ENCODE data around the gene ARFIP1. TPM values are rescaled to one million over a fixed set of nuclear protein-coding genes. Genes with fewer than 3 reads are reported as not detected.
A peak's percentile ranks its signal among the peaks of the same experiment; 100 is the strongest.
"Not testable (repeated sequence)": the region's sequence is repeated elsewhere in the genome, so short reads cannot be mapped to it uniquely, and the experiment has no call there.

ARFIP1 gene
- total RNA-seq, 1 donor from 2014 or later = 37.6 TPM

DNA sequence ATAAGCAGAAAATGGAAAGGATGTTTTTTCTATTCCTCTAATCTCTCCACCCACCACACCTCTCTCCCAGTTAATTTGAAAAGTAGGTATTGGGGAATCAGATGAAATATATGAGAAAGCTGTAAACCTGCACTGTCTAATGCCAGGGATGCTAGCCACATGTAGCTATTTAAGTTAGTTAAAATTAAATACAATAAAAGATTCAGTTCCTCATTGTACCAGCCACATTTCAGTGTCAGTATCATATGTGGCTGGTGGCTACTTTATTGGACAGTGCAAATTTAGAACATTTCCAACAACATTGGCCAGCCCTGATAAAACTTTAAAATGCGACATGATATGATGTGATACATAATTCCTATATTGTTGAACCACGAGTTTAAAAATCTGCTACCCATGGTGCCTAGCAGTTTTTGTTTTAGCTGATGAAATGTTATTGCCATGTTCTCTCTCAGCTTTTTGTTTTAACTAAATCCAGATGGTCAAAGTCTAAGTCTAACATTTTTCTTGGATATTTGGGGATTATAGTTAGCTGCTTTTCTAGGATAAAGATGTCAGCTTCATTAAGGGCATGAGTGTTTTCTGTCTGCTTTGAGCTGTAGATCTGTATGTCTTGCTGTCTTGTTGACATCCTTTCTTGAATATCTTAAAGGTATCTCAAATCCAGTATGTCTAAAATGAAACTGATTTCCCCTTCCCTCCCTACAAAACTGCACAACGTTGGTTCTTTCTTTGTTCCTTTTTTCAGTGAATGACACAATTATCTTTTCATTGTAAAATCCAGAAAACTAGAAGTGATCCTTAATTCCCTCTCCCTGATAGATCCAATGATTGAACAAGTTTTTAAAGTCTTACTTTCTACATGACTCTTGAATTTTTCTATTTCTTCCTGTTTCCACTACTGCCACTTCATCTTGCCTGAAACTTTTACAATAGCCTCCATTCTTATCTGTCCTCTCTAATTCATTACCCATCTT lies 6.2 kb downstream of the ARFIP1 start:
- DNase-seq (ENCODE audit: low read depth, low spot score) = no peak

DNA sequence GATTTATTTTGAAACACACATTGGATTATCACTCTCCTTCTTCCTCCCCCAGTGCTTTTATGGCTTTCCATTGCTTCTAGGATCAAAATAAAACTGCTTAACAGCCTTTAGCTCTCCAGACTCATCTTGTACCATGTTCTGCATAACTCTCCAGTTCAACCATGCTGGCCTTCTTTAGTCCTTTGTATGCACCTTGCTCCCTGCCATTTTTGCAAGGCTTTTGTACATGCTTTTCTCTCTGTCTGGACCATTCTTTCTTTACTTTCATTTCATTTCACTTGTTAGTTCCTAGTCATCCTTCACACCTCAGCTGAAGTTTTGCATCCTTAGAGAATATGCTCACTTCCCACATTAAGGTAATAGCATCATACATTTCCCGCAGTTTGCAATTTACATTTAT lies 6.9 kb downstream of the ARFIP1 start:
- DNase-seq (ENCODE audit: low read depth, low spot score) = no peak

DNA sequence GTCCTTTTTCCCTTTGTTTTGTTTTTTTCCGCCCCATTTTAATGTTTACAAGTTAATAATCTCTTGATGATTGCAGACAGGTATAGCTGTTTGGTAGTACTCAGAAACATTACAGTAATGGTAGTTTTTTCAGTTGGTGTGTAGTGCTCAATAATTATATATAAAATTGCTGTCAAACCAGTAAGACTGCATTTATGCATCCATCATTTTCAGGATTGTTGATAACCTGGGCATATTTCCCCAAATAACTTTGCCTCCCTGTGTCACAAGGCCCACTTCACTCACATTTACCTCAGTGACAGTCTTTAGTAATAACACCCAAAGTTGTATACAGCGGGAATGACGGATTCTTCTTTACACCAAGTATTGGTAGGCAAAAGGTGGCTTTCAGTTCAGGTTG lies 16.1 kb downstream of the ARFIP1 start:
- DNase-seq (ENCODE audit: low read depth, low spot score) = no peak

DNA sequence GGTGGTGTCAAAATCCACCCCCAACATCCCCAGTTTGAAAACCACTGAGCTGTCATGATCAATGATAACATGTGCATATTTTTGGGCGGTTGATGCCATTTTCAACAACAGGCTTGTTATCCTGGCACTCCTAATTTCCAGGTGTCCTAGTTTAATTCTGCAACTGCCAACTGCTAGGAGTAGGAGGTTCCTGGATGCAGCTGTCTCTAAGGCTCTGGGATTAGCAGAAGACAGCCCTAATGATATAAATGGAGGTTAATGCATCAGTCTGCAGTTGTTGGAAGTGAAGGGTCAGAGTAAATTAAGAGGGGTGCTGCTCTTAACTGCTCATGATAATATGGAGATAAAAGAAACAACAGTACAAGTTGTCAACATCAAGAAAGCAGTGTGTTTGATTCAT lies 23.8 kb downstream of the ARFIP1 start:
- no peak for DNase-seq (ENCODE audit: low read depth, low spot score)

DNA sequence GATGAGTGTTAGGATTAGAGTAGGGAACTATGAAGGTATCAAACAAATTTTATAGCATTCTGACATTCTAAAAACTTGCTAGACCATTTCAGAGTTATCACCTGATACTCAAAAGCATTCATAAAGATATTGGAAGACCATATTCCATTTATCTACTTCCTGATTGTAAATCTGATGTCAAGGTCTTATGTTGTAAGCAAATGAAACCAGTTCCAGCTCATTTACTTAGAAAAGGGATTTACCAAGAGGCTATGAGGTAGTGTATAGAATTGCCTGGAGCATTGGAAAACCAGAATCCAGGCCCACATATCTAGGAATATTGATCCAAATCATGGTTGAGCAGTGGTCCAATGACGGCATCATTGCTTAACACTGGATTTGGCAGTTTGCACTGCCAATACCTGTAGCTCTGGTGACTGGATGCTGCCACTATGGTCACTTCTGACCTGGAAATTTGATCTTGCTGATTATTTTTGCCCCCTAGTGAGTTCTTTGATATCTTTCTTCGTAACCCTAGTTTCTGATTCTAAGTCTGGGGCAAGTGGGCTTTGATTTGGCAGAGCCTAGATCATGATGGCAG lies 25.4 kb downstream of the ARFIP1 start:
- DNase-seq (ENCODE audit: low read depth, low spot score) = no peak

DNA sequence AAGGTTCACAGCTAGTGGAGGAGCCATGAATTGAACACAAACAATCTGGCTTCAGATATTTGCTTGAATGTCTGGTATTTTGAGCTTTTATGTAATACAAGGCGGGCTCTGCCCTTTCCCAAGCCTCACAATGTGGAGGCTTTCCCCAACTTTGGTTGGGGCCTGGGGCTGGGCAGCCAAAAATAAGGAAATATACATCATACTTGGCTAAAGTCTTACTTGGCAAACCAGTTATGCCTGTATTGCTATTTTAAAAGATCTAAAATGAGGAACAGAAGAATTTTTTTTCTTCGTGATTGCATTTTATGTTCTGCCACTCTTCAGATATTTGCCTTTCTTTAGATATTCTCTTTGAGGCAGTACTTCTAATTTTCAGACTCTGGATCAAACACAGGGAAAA lies 26.1 kb downstream of the ARFIP1 start:
- no peak for DNase-seq (ENCODE audit: low read depth, low spot score)

DNA sequence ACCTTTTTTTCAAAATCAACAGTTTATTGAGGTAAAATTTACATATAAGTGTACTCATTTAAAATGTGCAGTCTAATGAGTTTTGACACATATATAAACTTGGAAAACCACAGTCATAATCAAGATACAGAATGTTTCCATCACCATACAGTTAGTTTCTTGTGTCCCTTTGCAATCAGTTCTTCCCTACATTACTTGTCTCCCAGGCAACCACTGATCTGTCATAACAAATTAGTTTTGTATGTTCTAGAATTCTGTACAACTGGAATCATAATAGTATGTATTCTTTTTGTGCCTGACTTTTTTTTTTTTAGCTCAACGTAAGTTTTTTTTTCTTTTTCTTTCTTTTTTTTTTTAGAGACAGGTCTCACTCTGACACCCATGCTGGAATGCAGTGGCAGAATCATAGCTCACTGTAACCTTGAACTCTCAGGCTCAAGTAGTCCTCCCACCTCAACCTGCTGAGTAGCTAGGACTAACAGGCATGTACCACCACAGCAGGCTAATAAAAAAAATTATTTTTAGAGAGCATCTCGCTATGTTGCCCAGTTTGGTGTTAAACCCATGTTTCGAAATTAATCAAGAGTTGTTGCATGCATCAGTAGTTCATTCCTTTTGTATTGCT lies 26.9 kb downstream of the ARFIP1 start:
- DNase-seq (ENCODE audit: low read depth, low spot score) = no peak

DNA sequence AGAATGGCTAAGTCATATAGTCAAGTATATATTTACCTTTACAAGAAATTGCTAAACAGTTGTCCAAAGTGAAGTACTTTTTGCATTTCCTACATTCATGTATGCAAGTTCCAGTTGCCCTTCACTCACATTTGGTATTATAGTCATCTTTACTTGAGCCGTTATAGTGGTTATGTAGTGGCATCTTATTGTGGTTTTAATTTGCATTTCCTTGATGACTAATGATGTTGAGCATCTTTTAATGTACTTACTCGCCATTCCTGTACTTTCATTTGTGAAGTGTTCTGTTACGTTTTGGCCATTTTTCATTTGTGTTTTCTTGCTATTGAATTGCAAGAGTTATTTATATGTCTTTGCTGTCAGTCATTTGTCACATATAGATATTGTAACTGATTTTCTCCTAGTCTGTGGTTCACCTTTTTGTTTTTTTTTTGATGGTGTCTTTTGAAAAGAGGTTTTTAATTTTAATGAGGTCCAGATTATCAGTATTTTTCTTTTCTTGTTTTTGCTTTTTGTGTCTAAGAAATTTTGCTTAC lies 27.6 kb downstream of the ARFIP1 start:
- no peak for DNase-seq (ENCODE audit: low read depth, low spot score)

DNA sequence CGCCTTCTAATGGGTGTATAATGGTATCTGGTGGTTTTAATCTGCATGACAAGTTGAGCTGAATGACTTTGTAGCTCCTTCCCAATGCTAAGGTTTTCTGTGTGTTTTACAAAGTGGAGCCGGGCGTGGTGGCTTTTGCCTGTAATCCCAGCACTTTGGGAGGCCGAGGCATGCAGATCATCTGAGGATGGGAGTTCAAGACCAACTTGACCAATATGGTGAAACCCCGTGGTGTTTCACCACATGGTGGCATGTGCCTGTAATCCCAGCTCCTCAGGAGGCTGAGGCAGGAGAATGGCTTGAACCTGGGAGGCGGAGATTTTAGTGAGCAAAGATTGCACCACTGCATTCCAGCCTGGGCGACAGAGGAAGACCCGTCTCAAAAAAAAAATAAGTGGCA lies 28.9 kb downstream of the ARFIP1 start:
- no peak for DNase-seq (ENCODE audit: low read depth, low spot score)

DNA sequence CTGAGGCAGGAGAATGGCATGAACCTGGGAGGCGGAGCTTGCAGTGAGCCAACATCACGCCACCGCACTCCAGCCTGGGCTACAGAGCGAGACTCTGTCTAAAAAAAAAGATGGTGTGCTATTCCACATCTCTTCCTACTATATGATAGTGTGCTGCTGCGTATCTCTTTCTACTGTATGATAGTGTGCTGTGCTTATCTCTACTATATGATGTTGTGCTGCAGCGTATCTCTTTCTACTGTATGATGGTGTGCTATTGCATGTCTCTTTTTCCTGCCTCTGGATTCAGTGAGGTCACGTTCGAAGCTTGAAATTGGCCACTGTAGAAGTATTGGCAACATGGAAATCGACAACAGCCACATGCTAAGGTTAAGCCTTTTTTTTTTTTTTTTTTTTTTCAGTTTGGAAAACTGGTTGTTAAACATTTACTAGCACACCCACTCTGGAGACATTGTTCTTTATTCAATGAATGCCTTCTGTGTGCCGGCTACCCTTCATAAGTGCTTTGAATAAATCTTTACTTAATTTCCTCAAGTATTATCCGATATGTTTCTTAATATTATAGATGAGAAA lies 31.0 kb downstream of the ARFIP1 start:
- DNase-seq (ENCODE audit: low read depth, low spot score) = no peak

DNA sequence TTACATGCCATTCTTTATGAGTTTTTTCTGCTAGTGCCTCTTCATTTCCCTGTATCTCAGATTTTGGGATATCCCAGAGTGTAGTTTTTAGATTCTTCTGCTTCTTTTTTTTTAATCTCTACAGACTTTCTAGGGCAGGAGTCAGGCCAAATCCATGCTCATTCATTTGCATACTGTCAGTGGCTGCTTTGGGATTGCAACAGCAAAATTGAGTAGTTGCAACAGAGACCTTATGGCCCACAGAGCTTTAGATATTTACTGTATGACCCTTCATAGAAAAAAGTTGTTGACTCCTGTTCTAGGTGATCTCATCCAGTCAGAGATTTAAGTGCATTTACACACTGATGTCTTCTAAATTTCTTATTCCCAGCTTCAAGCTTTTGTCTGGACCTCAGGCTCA lies 35.3 kb downstream of the ARFIP1 start:
- no peak for DNase-seq (ENCODE audit: low read depth, low spot score)

DNA sequence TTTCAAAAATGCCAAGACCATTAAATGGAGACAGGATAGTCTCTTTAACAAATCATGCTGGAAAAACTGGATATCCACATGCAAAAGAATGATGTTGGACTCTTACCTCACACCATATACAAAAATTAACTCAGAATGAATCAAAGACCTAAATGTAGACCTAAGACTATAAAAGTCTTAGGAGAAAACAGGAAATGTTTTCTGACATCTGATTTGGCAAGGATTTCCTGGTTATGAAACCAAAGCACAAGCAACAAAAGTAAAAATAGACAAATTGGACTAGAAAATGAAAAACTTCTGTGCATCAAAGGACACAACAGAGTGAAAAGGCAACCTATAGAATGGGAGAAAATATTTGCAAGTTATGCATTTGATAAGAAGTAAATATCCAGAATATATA lies 37.6 kb downstream of the ARFIP1 start:
- DNase-seq (ENCODE audit: low read depth, low spot score) = peak; percentile 7

DNA sequence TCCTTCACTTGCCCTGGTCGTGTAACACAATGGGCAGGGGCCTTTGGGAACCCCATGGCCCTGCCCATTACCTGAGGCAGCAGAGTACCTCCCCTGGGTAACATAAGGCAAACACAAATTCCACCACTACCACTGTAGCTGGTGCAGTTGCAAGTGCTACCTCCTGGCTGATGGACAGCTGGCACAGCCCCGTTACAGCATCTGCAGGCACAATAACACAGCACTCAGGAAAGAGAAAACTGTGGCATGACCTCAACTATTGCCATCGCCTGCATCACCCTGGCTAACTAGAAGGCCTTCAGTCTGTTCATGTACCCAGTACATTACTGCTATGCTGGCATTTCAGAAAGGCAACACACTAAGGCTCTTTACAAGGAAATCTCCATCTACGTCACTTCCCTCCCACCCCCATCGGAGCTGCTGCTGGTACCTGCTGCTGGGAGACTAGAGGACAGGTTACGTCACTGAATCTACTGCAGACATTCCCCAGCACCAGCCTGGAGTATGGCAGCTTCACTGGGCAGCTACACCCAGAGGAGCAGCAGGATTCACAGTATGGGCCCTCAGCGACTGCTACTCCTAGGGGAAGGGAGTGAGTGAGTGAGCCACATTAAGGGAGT lies 39.4 kb downstream of the ARFIP1 start:
- DNase-seq (ENCODE audit: low read depth, low spot score) = no peak

DNA sequence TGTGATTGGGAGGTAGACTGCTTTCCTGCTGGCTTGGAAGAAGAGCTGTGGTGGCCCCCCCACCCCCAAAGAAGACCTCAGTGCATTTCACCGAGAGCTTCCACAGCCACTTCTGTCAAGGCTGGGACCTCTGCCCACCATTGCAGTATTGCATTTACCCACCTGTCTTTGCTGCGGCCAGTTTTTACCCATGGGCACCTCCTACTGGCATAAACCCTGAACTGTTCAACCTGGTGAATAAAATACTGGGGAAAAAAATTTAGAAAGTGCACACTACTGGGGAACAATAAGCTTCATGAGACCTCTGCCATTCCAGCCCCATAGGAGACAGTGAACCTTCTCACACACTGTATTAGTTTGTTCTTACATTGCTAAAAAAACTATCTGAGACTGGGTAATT lies 40.3 kb downstream of the ARFIP1 start:
- DNase-seq (ENCODE audit: low read depth, low spot score) = no peak

DNA sequence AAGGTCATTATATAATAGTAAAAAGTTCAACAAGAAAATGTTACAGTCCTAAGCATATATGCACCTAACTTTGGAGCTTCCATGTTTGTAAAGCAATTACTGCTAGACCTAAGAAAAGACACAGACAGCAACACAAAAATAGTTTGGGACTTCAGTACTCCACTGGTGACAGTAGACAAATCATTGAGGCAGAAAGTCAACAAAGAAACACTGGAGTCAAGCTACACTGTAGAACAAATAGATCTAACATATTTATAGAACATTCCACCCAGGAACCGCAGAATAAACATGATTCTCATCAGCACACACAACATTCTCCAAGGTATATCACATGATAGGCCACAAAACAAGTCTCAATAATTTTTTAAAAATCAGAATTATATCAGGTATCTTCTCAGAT lies 42.6 kb downstream of the ARFIP1 start:
- DNase-seq (ENCODE audit: low read depth, low spot score) = no peak

DNA sequence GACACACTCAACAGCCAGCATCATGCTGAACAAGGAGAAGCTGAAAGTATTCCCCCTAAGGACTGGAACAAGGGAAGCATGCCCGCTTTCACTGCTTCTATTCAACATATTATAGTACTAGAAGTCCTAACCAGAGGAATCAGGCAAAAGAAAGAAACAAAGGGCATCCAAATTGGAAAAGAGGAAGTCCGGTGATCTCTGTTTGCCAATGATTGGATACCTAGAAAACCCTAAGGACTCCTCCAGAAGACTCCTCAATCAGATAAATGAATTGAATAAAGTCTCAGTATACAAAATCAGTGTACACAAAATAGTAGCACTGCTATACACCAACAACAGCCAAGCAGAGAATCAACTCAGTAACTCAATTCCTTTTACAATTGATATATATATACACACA lies 44.8 kb downstream of the ARFIP1 start:
- no peak for DNase-seq (ENCODE audit: low read depth, low spot score)

DNA sequence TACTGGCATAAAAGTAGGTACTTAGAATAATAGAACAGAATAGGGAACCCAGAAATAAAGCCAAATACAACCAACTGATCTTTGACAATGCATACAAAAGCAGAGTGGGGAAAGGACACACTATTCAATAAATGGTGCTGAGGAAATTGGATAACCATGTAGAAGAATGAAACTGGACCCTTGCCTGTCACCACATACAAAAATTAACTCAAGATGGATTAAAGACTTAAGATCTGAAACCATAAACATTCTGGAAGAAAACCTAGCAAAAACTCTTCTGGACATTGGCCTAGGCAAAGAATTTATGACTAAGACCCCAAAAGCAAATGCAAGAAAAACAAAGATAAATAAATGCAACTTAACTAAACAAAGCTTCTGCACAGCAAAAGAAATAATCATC lies 45.6 kb downstream of the ARFIP1 start:
- no peak for DNase-seq (ENCODE audit: low read depth, low spot score)

DNA sequence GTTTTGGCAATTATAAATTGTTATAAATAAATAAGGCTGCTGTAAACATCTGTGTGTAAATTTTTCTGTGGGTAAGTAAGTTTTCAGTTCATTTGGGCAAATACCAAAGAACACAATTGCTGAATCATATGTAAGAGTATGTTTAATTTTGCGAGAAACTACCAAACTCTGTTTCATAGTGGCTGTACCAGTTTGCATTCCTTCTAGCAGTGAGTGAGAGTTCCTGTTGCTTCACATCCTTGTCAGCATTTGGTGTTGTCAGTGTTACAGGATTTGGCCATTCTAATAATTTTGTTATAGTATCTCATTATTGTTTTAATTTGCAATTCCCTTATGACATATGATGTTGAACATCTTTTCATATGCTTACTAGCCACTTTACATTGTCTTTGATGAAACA lies 48.4 kb downstream of the ARFIP1 start:
- no peak for DNase-seq (ENCODE audit: low read depth, low spot score)

DNA sequence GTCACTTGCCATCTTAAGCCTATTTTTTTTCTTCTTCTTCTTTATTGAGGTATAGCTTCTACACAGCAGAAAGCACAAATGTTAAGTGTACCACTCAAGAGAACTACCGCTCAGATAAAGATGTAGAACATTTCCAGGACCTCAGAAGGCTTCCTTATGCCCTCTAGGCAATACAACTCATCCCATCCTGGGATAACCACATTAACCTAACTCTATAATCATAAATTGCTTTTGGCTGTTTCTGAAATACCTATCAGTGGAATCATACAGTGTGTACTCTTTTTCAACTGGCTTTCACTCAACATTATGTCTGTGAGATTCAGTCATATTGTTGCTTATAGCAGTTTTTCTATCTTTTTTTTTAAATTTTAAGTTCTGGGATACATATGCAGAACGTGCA lies 51.7 kb downstream of the ARFIP1 start:
- DNase-seq (ENCODE audit: low read depth, low spot score) = no peak

DNA sequence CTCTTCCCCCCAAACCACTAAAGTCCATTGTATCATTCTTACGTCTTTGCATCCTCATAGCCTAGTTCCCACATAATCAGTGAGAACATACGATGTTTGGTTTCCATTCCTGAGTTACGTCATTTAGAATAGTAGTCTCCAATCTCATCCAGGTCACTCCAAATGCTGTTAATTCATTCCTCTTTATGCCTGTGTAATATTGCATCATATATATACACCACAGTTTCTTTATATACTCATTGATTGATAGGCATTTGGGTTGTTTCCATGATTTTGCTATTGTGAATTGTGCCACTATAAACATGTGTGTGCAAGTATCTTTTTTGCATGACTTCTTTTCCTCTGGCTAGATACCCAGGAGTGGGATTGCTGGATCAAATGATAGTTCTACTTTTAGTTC lies 57.2 kb downstream of the ARFIP1 start:
- DNase-seq (ENCODE audit: low read depth, low spot score) = no peak

DNA sequence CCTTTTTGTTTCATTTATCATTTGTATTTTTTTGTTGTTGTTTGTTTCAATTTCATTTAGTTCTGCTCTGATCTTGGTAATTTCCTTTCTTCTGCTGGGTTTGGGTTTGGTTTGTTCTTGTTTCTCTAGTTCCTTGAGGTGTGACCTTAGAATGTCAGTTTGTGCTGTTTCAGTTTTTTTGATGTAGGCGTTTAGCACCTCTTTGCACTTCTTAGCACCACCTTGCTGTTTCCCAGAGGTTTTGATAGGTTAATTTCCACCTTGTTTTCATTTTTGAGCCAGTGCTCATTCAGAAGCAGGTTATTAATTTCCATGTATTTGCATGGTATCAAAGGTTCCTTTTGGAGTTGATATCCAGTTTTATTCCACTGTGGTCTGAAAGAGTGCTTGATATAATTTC lies 60.0 kb downstream of the ARFIP1 start:
- not testable (repeated sequence) for DNase-seq (ENCODE audit: low read depth, low spot score)
